Heart right ventricle (tissue), 16 donors: ENCODE results near the gene CYP2W1. TPM values are rescaled to one million over a fixed set of nuclear protein-coding genes. Genes with fewer than 3 reads are reported as not detected.

Experiments used
- ATAC-seq, 8 donors: fragments of 200-7000 bp; cut with Tn5 transposase; one replicate each; pipeline ENCODE4 v1.9.1; 2020; ENCODE audit warnings: mild to moderate bottlenecking in 8 of 8, moderate library complexity in 8 of 8, moderate number of reproducible peaks in 1 of 8
- DNase-seq, 2 donors: peaks; one replicate each; pipeline ENCODE4 v3.0.0-alpha.2; 2020
- H3K27ac ChIP-seq, 10 donors: fragments of 200-600 bp; sonication (generic) in 2 of 10; one replicate each; pipeline versions ENCODE4 v1.5.0 to v1.8.0; 2020 to 2022; ENCODE audit warnings: mild to moderate bottlenecking in 3 of 10
- H3K27me3 ChIP-seq, 7 donors: fragments of 200-600 bp; one replicate each; pipeline ENCODE4 v1.8.0; 2021 to 2022; ENCODE audit warnings: mild to moderate bottlenecking in 2 of 7
- H3K36me3 ChIP-seq, 9 donors: fragments of 200-600 bp; sonication (generic) in 1 of 9; one replicate each; pipeline versions ENCODE4 v1.5.0 to v1.8.0; 2020 to 2022; ENCODE audit warnings: mild to moderate bottlenecking in 2 of 9
- H3K4me1 ChIP-seq, 9 donors: fragments of 200-600 bp; sonication (generic) in 1 of 9; one replicate each; pipeline versions ENCODE4 v1.5.0 to v1.8.0; 2020 to 2022; ENCODE audit warnings: mild to moderate bottlenecking in 4 of 9
- H3K4me3 ChIP-seq, 10 donors: fragments of 200-600 bp; sonication (generic) in 2 of 10; one replicate each; pipeline versions ENCODE4 v1.5.0 to v1.8.0; 2020 to 2022; ENCODE audit warnings: mild to moderate bottlenecking in 7 of 10, moderate library complexity in 2 of 10
- H3K9me3 ChIP-seq, 11 donors: fragments of 200-600 bp in 10 of 11; sonication (generic) in 2 of 11; one replicate each; pipeline versions ENCODE4 v1.5.0 to v1.8.0; 2013 to 2022; ENCODE audit warnings: mild to moderate bottlenecking in 2 of 11, control low read depth in 1 of 11, moderate library complexity in 1 of 11
- WGBS, 2 donors: extraction: QIAGEN DNeasy Blood & Tissue Kit; methylation state at CpG; one replicate each; pipeline ENCODE4 v1.1.7; 2013; ENCODE audit warnings: inconsistent platforms in 1 of 2; 5-methylcytosine and 5-hydroxymethylcytosine counted together
- intact Hi-C, 10 donors: fragments of 100-400 bp; cut with DNase I; formaldehyde crosslinking; loops; one replicate each; pipeline versions ENCODE4 v1.11.1 to v1.14.2; 2022
- polyA plus RNA-seq, 2 donors: library from polyadenylated mRNA; stranded (reverse); fragments of 200-250 nt; gene quantifications; one replicate each; pipeline ENCODE4 v1.2.3, GENCODE V29; 2013
- total RNA-seq, 10 donors: library from RNA; stranded (reverse); fragmentation: NEBNext Ultra II Directional in 3 of 10; extraction: Animal tissue kit (Norgen Biotek cat#: 25700) in 3 of 10; gene quantifications; one replicate each; pipeline versions ENCODE4 v1.2.1 to v1.2.4, GENCODE V29; 2021 to 2023
- TF ChIP-seq, protein P1 (sequence below), 9 donors: fragments of 200-600 bp; sonication (generic) in 2 of 9; IDR thresholded peaks; one replicate each; pipeline versions ENCODE4 v1.5.0 to v1.8.0; 2021 to 2022; ENCODE audit warnings: antibody characterized with exemption in 9 of 9, mild to moderate bottlenecking in 5 of 9, moderate library complexity in 1 of 9
- donor health status: Arrhythmogenic right ventricular cardiomyopathy.
- donor health status: ischemic (EF 13 %, LVEDD 7.1; RV severe dilation, severe dysfunction).
- donor health status: healthy with polysubstance abuse.
- donor health status: DM: no; HTN: yes; CAD: no.
- donor health status: DM: no; HTN: no; CAD: no.
- donor health status: ischemic (EF 25% LVEDD 6.9; RV normal size, moderate dysfunction).
- donor health status: ischemic (EF 25% LVEDD 5.7; RV mildly dilated, moderate dysfunction).
- donor health status: healthy.
- donor health status: DM: yes; HTN: yes; CAD: no.
- donor health status: Ischemic cardiomyopathy.
- donor health status: ischemic (EF 35%, LVEDD 5.7; RV mildly dilated, moderate dysfunction).
- donor health status: nonischemic (EF 11% LVEDD 7.7; RV severe dilation, severe dysfunction).
- donor health status: DM: yes; HTN: yes; CAD: no.
- donor health status: PGD.
- donor health status: ischemic (EF 29% LVEDD 5.4; RV normal size, mild dysfunction).
- donor health status: nonischemic (EF 23%, LVEDD 6.1; RV moderate dilation, normal function).

CYP2W1 gene
- total and polyA plus RNA-seq, 12 donors = not detected

DNA sequence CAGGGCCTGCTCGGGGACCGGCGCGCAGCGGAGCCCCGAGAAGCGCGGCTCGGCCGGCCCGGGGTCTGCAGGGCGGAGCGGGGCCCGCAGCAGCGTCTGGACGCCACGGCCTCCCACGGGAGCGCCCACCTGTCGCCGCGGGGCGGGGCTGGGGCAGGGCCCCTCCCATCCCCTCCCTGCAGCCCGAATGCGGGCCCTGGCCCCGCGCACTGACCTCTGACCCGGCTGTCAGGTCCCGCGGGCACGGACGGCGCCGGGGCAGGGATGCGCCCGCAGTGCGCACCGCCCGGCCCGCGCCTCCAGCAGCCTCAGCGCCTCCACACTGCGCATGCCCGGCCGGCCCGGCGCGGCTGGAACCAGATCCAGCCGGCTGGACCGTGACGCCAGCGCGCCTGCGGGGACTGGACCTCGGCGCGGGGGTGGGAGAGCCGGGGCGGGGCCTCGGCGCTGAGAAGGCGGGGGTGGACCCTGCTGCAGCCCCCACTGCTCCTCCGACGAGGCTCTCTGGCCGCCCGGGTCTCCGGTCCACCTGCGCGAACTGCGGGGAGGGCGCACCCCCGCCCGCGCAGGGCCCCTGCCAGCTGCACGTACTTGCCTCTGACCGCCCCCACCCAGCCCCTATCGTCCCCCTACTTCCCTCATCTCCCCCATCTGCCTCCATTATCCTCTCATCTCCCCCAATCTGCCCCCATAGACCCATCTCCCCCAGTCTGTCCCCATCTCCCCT is 45.2 kb downstream of the CYP2W1 start:
- intact Hi-C loops = loop anchor here in 2 of 10 donors (5.0 kb wide), 1 partner anchor 34 kb away; no protein-coding TSS in a partner anchor
- TF ChIP-seq, protein P1, sequence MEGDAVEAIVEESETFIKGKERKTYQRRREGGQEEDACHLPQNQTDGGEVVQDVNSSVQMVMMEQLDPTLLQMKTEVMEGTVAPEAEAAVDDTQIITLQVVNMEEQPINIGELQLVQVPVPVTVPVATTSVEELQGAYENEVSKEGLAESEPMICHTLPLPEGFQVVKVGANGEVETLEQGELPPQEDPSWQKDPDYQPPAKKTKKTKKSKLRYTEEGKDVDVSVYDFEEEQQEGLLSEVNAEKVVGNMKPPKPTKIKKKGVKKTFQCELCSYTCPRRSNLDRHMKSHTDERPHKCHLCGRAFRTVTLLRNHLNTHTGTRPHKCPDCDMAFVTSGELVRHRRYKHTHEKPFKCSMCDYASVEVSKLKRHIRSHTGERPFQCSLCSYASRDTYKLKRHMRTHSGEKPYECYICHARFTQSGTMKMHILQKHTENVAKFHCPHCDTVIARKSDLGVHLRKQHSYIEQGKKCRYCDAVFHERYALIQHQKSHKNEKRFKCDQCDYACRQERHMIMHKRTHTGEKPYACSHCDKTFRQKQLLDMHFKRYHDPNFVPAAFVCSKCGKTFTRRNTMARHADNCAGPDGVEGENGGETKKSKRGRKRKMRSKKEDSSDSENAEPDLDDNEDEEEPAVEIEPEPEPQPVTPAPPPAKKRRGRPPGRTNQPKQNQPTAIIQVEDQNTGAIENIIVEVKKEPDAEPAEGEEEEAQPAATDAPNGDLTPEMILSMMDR (IDR thresholded peaks at IDR 0.05) = no peak
- 0 to 1% methylated on average over 45 to 77 of the region's 77 CpGs for WGBS, 2 donors
- no peaks in the 10 kb centered on the region for H3K9me3 ChIP-seq
- DNase-seq (peak; percentile 90 to 93), ATAC-seq (peak; percentile 93 to 96 (median 94))
- H3K27ac ChIP-seq = peak overlapping the region; percentile 69 to 94 (median 92)
- peaks cover 0 to 22% (median 0%) of the 10 kb centered on the region in 9 donors for H3K36me3 ChIP-seq
- H3K27me3 ChIP-seq = no peaks in the 10 kb centered on the region
- peak overlapping the region; percentile 49 to 95 (median 76) for H3K4me3 ChIP-seq
- H3K4me1 ChIP-seq = peaks cover 3 to 39% (median 19%) of the 10 kb centered on the region in 9 donors

DNA sequence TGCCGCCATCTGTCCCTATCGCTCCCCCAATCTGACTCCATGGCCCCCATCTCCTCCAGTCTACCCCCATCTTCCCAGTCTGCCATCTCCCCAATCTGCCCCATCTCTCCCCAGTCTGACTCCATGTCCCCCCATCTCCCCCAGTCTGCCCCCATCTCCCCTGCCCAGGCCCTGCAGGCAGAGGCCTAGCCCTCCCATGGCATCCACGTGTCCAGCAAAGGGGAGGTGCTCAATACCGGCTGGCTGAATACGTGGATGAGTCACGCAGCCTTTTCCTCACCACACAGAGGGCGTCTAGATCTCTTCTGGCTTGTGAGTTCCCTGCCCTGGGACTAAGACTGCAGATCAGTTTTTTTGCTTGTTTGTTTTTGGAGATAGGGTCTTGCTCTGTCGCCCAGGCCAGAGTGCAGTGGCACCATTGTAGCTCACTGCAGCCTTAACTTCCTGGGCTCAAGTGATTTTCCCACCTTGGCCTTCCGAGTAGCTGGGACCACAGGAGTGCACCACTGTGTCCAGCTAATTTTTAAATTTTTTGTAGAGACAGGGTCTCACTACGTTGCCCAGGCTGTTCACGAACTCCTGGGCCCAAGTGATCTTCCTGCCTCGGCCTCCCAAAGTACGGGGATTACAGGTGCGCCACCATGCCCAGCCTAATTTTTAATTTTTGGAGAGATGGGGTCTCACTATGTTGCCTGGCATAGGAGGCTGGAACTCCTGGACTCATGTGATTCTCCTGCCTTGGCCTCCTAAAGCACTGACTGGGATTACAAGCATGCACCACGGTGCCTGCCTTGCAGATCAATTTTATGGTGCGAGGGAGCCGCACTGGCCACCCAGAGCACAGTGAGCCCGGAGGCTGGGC is 46.0 kb downstream of the CYP2W1 start:
- WGBS, 2 donors = 60 to 65% methylated on average over 18 of the region's 18 CpGs
- DNase-seq (peak; percentile 72 to 87), ATAC-seq (peak; percentile 85 to 94 (median 92))
- Histone ChIP-seq H3K9me3 (no peaks in the 10 kb centered on the region), H3K27me3 (no peaks in the 10 kb centered on the region), H3K27ac (peak overlapping the region; percentile 69 to 94 (median 92)), H3K4me1 (peaks cover 3 to 39% (median 19%) of the 10 kb centered on the region in 9 donors), H3K4me3 (peak overlapping the region; percentile 49 to 95 (median 76)), H3K36me3 (peaks cover 0 to 22% (median 0%) of the 10 kb centered on the region in 9 donors)
- intact Hi-C loops = loop anchor here in 2 of 10 donors (5.0 kb wide), 1 partner anchor 33 kb away; no protein-coding TSS in a partner anchor
- TF ChIP-seq, protein P1 (IDR thresholded peaks at IDR 0.05) = no peak

DNA sequence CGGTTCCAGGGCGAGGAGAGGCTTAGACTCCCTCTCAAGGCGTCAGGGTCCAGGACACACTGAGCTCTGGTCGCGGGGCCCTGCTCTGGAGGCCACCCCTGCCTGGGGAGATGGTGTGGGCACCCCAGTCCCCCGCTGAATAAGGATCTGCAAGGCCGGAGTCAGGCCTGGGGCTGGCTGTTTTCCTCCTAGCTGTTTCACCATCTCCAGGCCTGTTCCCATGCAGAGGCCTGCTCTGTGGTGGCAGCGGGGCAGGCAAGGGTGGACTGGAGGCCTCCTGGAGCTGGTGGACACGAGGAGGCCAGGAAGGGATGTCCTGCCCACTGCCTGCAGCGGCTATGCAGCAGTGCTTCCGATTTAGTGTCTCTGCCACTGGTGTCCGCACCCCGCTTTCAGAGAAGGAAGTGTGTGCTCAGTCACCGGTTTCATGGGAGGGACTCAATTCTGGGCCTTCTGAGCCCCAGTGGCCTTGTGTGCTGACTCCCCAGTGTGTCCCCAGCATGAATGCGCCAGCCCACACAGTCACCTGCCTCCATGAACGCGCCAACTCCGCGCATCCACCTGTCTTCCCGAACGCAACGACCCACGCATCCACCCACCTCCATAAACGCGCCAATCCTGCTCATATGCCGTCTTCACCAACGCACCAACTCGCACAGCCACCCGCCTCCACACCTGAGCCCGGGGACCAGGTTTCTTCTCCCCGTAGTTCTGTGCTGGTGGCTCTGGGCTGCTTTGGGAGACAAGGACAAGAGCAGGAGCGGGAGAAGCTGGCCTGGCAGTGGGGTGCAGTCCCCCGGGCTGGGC is 46.9 kb downstream of the CYP2W1 start:
- TF ChIP-seq, protein P1 (IDR thresholded peaks at IDR 0.05) = no peak
- ATAC-seq (no peak), DNase-seq (no peak)
- intact Hi-C loops = loop anchor here in 2 of 10 donors (5.0 kb wide), 1 partner anchor 32 kb away; no protein-coding TSS in a partner anchor
- Histone ChIP-seq H3K4me1 (peaks cover 3 to 33% (median 19%) of the 10 kb centered on the region in 9 donors), H3K27me3 (no peaks in the 10 kb centered on the region), H3K4me3 (no peak overlapping the region), H3K9me3 (no peaks in the 10 kb centered on the region), H3K36me3 (peaks cover 0 to 20% (median 0%) of the 10 kb centered on the region in 9 donors), H3K27ac (peak overlapping the region in 9 of 10 donors; percentile 69 to 94 (median 91))
- WGBS, 2 donors = 96% methylated on average over 33 of the region's 33 CpGs
